Heart left ventricle (tissue), 16 donors: ENCODE measurements around the gene SFXN4. TPM values are rescaled to one million over a fixed set of nuclear protein-coding genes. Genes with fewer than 3 reads are reported as not detected.

ENCODE experiments used
- ATAC-seq, 4 donors: fragments of 200-7000 bp; cut with Tn5 transposase; one replicate each; pipeline ENCODE4 v1.9.1; 2020 to 2022; ENCODE audit warnings: moderate library complexity in 4 of 4, mild to moderate bottlenecking in 3 of 4, moderate number of reproducible peaks in 1 of 4
- DNase-seq, 5 donors: peaks; one replicate each; pipeline ENCODE4 v3.0.0-alpha.2; 2020
- H3K27ac ChIP-seq, 12 donors: fragments of 200-600 bp; sonication (generic) in 4 of 12; one replicate each; pipeline versions ENCODE4 v1.5.0 to v1.8.0; 2016 to 2022; ENCODE audit warnings: mild to moderate bottlenecking in 2 of 12
- H3K27me3 ChIP-seq, 9 donors: fragments of 200-600 bp; sonication (generic) in 2 of 9; one replicate each; pipeline versions ENCODE4 v1.5.1 to v1.8.0; 2016 to 2022; ENCODE audit warnings: mild to moderate bottlenecking in 3 of 9
- H3K36me3 ChIP-seq, 9 donors: fragments of 200-600 bp; sonication (generic) in 2 of 9; one replicate each; pipeline versions ENCODE4 v1.5.0 to v1.8.0; 2018 to 2022; ENCODE audit warnings: mild to moderate bottlenecking in 2 of 9
- H3K4me1 ChIP-seq, 12 donors: fragments of 200-600 bp; sonication (generic) in 4 of 12; one replicate each; pipeline versions ENCODE4 v1.5.0 to v1.8.0; 2016 to 2022; ENCODE audit warnings: mild to moderate bottlenecking in 3 of 12
- H3K4me3 ChIP-seq, 12 donors: fragments of 200-600 bp; sonication (generic) in 4 of 12; one replicate each; pipeline versions ENCODE4 v1.5.0 to v1.8.0; 2017 to 2022; ENCODE audit warnings: mild to moderate bottlenecking in 9 of 12, moderate library complexity in 4 of 12
- H3K9me3 ChIP-seq, 12 donors: fragments of 200-600 bp; sonication (generic) in 4 of 12; one replicate each; pipeline versions ENCODE4 v1.5.0 to v1.8.0; 2016 to 2022; ENCODE audit warnings: mild to moderate bottlenecking in 1 of 12
- POLR2A ChIP-seq, 2 donors: fragments of 450-650 bp; IDR thresholded peaks; one replicate each; pipeline ENCODE4 v1.6.1; 2017; ENCODE audit warnings: antibody characterized with exemption in 2 of 2, mild to moderate bottlenecking in 2 of 2, moderate library complexity in 2 of 2
- WGBS, 4 donors: extraction: QIAGEN DNeasy Blood & Tissue Kit in 2 of 4; methylation state at CpG; one replicate each; pipeline versions ENCODE4 v1.1.5 to v1.1.7; 2013 to 2018; 5-methylcytosine and 5-hydroxymethylcytosine counted together
- intact Hi-C, 10 donors: fragments of 100-400 bp; cut with DNase I; formaldehyde crosslinking; loops; one replicate each; pipeline versions ENCODE4 v1.11.1 to v1.14.2; 2022
- polyA plus RNA-seq, 2 donors: library from polyadenylated mRNA; stranded (reverse); fragments of 200-250 nt; gene quantifications; one replicate each; pipeline ENCODE4 v1.2.3, GENCODE V29; 2013
- total RNA-seq, 9 donors: library from RNA; depleted of rRNA in 2 of 9; stranded (reverse); fragments of >200 nt in 2 of 9; fragmentation: NEBNext Ultra II Directional in 3 of 9; extraction: Animal tissue kit (Norgen Biotek cat#: 25700) in 3 of 9; gene quantifications; one replicate each; pipeline versions ENCODE4 v1.1.0 to v1.2.4, GENCODE V29; 2016 to 2023
- TF ChIP-seq, protein P1 (sequence below), 12 donors: fragments of 200-600 bp; sonication (generic) in 4 of 12; IDR thresholded peaks; one replicate each; pipeline versions ENCODE4 v1.5.0 to v1.8.0; 2018 to 2022; ENCODE audit warnings: antibody characterized with exemption in 12 of 12, mild to moderate bottlenecking in 5 of 12
- donor health status: ischemic (EF 13 %, LVEDD 7.1; RV severe dilation, severe dysfunction).
- donor health status: healthy with polysubstance abuse.
- donor health status: DM: no; HTN: yes; CAD: no.
- donor health status: DM: no; HTN: no; CAD: no.
- donor health status: ischemic (EF 25% LVEDD 6.9; RV normal size, moderate dysfunction).
- donor health status: ischemic (EF 25% LVEDD 5.7; RV mildly dilated, moderate dysfunction).
- donor health status: healthy.
- donor health status: DM: yes; HTN: yes; CAD: no.
- donor health status: ischemic (EF 35%, LVEDD 5.7; RV mildly dilated, moderate dysfunction).
- donor health status: nonischemic (EF 11% LVEDD 7.7; RV severe dilation, severe dysfunction).
- donor health status: DM: yes; HTN: yes; CAD: no.
- donor health status: PGD.
- donor health status: ischemic (EF 29% LVEDD 5.4; RV normal size, mild dysfunction).
- donor health status: nonischemic (EF 23%, LVEDD 6.1; RV moderate dilation, normal function).

The SFXN4 gene
- total and polyA plus RNA-seq, 11 donors, result 33.2 to 68.5 (median 42.8) TPM

DNA sequence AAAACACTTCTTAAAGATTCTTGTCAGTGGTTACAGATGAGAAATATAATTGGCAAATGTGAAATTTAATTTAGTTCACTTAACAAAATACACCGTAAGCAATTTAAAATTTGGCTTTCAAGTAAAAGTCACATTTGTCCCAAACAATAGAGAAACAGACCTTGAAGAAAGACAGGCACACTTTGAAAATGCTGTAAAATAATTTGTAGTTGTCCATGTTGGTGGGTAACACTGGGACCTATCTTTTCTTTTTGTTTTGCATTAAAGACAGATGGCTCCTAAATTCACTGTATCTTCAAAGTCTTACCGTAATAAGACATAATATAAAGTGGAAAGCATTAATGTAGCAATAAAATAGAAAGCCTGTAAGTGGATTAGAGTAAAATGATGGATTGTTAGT lies 45.1 kb upstream of the SFXN4 start:
- 69 to 80% (median 74%) methylated on average over 2 of the region's 2 CpGs for WGBS, 4 donors
- H3K27me3 ChIP-seq, result no peaks in the 10 kb centered on the region
- H3K9me3 ChIP-seq, result no peaks in the 10 kb centered on the region
- ATAC-seq (no peak), DNase-seq (no peak)
- peaks cover 0 to 10% (median 4%) of the 10 kb centered on the region in 9 donors for H3K36me3 ChIP-seq
- intact Hi-C loops, result loop anchor here in 4 of 10 donors (2.0 to 10.0 kb wide), 4 partner anchors 40 to 64 kb away; no protein-coding TSS in a partner anchor
- TF ChIP-seq POLR2A (IDR thresholded peaks at IDR 0.05), result no peak
- TF ChIP-seq, protein P1, sequence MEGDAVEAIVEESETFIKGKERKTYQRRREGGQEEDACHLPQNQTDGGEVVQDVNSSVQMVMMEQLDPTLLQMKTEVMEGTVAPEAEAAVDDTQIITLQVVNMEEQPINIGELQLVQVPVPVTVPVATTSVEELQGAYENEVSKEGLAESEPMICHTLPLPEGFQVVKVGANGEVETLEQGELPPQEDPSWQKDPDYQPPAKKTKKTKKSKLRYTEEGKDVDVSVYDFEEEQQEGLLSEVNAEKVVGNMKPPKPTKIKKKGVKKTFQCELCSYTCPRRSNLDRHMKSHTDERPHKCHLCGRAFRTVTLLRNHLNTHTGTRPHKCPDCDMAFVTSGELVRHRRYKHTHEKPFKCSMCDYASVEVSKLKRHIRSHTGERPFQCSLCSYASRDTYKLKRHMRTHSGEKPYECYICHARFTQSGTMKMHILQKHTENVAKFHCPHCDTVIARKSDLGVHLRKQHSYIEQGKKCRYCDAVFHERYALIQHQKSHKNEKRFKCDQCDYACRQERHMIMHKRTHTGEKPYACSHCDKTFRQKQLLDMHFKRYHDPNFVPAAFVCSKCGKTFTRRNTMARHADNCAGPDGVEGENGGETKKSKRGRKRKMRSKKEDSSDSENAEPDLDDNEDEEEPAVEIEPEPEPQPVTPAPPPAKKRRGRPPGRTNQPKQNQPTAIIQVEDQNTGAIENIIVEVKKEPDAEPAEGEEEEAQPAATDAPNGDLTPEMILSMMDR (IDR thresholded peaks at IDR 0.05), result no peak
- peak overlapping the region in 8 of 12 donors; percentile 4 to 94 (median 80) for H3K4me3 ChIP-seq
- H3K27ac ChIP-seq, result peak overlapping the region in 11 of 12 donors; percentile 93 to 100 (median 99)
- H3K4me1 ChIP-seq, result peaks cover 3 to 79% (median 61%) of the 10 kb centered on the region in 12 donors

DNA sequence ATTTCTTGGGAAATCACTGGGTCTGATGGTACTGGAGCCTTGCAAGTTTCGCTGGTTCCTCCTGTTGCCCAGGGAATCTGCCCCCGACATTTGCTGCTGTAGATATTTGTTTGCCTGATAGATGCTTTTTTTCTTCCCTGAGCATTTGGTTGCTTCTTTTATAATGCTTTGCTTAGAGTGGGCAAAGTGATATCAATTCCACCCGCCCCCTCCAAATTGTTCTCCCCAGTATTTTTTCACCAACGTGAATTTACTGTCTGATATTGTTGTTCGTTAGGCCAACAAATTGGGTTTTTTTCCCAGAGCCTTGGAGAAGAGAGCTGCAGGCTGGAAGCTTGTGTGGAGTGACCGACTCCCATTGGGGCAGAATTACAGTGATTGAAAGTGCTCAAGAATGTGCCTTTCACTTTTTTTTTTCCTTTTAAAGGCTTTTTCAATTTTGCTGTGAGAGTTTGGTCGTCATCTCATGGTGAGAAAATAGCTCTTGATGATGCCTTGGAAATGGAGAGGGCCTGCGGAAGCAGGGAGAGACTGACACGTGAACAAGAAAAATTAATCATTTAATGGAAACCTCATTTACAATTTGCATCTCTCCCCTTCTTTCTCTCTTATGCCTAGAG lies 44.3 kb upstream of the SFXN4 start:
- H3K4me1 ChIP-seq, result peaks cover 3 to 76% (median 57%) of the 10 kb centered on the region in 12 donors
- intact Hi-C loops, result loop anchor here in 9 of 10 donors (2.0 to 10.0 kb wide), 15 partner anchors 41 to 385 kb away; partner anchors contain the start of gene TIAL1 (in 1 of the 9)
- H3K4me3 ChIP-seq, result peak overlapping the region in 11 of 12 donors; percentile 74 to 98 (median 92)
- no peaks in the 10 kb centered on the region for H3K9me3 ChIP-seq
- peak overlapping the region; percentile 14 to 100 (median 98) for H3K27ac ChIP-seq
- no peak for ATAC-seq
- DNase-seq, result no peak
- H3K36me3 ChIP-seq, result peaks cover 0 to 10% (median 4%) of the 10 kb centered on the region in 9 donors
- no peaks in the 10 kb centered on the region for H3K27me3 ChIP-seq
- TF ChIP-seq, protein P1 (IDR thresholded peaks at IDR 0.05), result peak in 1 of 12 donors; percentile 10
- TF ChIP-seq POLR2A (IDR thresholded peaks at IDR 0.05), result no peak
- 26 to 33% (median 28%) methylated on average over 9 of the region's 9 CpGs for WGBS, 4 donors

DNA sequence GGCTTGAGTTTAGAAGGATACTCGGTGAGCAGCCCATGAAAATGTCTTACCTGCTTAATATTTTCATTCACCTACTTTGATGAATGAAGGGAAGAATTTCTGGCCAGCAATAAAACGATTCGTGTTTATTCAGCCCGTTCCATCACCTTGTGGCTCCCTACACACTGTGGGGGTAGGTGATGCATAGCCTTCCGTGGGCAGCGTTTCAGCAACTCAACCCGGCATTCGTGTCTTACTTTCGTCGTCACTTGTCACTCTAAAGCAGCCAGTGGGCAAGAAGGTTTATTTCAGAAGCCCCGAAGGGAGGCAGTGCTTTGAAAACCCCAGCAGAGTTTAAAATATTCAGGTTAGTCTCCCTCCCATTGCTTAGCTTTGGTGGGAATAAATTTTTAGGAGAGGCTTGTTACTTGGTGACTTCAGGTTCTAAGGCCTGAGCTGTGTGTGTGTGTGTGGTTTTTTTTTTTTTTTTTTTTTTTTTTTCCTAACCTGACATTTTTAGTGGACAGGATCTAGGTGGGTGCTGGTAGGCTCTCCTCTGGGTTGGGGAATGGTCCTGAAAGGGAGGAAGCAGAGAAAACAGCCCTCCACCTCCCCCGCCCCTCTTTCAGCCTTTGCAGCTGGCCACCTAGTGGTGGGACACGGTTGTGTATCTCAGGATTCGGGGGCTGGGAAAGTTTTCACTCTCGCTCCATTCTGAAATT lies 43.7 kb upstream of the SFXN4 start:
- intact Hi-C loops, result loop anchor here in 7 of 10 donors (2.0 to 10.0 kb wide), 12 partner anchors 43 to 386 kb away; partner anchors contain the start of gene TIAL1 (in 1 of the 7)
- peak in 2 of 4 donors; percentile 29 to 30 for ATAC-seq
- WGBS, 4 donors, result 2 to 4% (median 3%) methylated on average over 15 of the region's 15 CpGs
- H3K9me3 ChIP-seq, result no peaks in the 10 kb centered on the region
- DNase-seq, result peak; percentile 68 to 81 (median 72)
- H3K4me1 ChIP-seq, result peaks cover 3 to 69% (median 51%) of the 10 kb centered on the region in 12 donors
- H3K4me3 ChIP-seq, result peak overlapping the region; percentile 74 to 100 (median 92)
- H3K36me3 ChIP-seq, result peaks cover 0 to 10% (median 4%) of the 10 kb centered on the region in 9 donors
- peak overlapping the region; percentile 93 to 100 (median 98) for H3K27ac ChIP-seq
- TF ChIP-seq, protein P1 (IDR thresholded peaks at IDR 0.05), result peak; percentile 68 to 82 (median 74)
- TF ChIP-seq POLR2A (IDR thresholded peaks at IDR 0.05), result no peak
- no peaks in the 10 kb centered on the region for H3K27me3 ChIP-seq

DNA sequence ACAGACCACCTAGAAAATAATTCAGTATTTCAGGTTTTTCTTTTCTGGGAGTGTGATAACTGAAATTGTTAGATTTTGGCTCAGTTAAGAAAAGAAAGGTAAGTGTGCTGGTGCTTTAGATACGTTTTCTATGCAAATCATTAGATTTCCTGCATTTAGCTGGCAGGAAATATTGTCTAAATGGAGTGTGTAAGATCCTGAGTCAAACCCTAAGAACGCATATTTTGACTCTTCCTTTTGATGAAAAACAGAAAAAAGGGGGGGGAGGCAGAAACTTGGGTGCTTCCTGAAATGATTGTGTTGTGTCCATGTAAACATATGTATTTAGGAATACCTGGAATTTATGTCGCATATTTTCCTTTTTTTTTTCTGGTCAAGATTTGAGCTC lies 43.0 kb upstream of the SFXN4 start:
- Histone ChIP-seq H3K27me3 (no peaks in the 10 kb centered on the region), H3K27ac (peak overlapping the region; percentile 93 to 100 (median 98)), H3K4me1 (peaks cover 3 to 63% (median 44%) of the 10 kb centered on the region in 12 donors), H3K9me3 (no peaks in the 10 kb centered on the region), H3K36me3 (peaks cover 0 to 10% (median 4%) of the 10 kb centered on the region in 9 donors), H3K4me3 (peak overlapping the region; percentile 74 to 100 (median 92))
- WGBS, 4 donors, result 6 to 8% (median 7%) methylated on average over 3 of the region's 3 CpGs
- ATAC-seq (no peak), DNase-seq (no peak)
- TF ChIP-seq, protein P1 (IDR thresholded peaks at IDR 0.05), result no peak
- no peak for TF ChIP-seq POLR2A (IDR thresholded peaks at IDR 0.05)
- intact Hi-C loops, result loop anchor here in 7 of 10 donors (2.0 to 10.0 kb wide), 12 partner anchors 44 to 386 kb away; partner anchors contain the start of gene TIAL1 (in 1 of the 7)
